Naive B cell (primary cell): Measurements from ENCODE around the gene ZWILCH. TPM values are rescaled to one million over a fixed set of nuclear protein-coding genes. Genes with fewer than 3 reads are reported as not detected.
A peak's percentile ranks its signal among the peaks of the same experiment; 100 is the strongest.
"Not testable (repeated sequence)": the region's sequence is repeated elsewhere in the genome, so short reads cannot be mapped to it uniquely, and the experiment has no call there.

ENCODE experiments used
- ATAC-seq, 2 donors: fragments of 150-1000 bp; cut with Tn5 transposase; 2 replicates each; pipeline ENCODE4 v1.10.0; 2021; ENCODE audit warnings: low read depth in 2 of 2, mild to moderate bottlenecking in 2 of 2, moderate library complexity in 2 of 2
- DNase-seq: peaks from one replicate; pipeline ENCODE4 v3.0.0; 2022
- H3K27ac Mint-ChIP-seq, 6 donors: one replicate each; pipeline ENCODE4 v1.8.0; 2020 to 2022; ENCODE audit warnings: mild to moderate bottlenecking in 6 of 6, mixed read lengths in 6 of 6, moderate library complexity in 5 of 6, inconsistent platforms in 2 of 6
- H3K27me3 Mint-ChIP-seq, 3 donors: one replicate each; pipeline ENCODE4 v1.8.0; 2021 to 2022; ENCODE audit warnings: mixed read lengths in 3 of 3, mild to moderate bottlenecking in 1 of 3
- H3K36me3 Mint-ChIP-seq, 2 donors: one replicate each; pipeline ENCODE4 v1.8.0; 2020 to 2022; ENCODE audit warnings: mixed read lengths in 2 of 2, inconsistent platforms in 1 of 2, mild to moderate bottlenecking in 1 of 2
- H3K4me1 Mint-ChIP-seq, 3 donors: one replicate each; pipeline ENCODE4 v1.8.0; 2020 to 2022; ENCODE audit warnings: mixed read lengths in 3 of 3, inconsistent platforms in 1 of 3, mild to moderate bottlenecking in 1 of 3, moderate library complexity in 1 of 3
- H3K4me3 Mint-ChIP-seq, 8 donors: one replicate each; pipeline ENCODE4 v1.8.0; 2020 to 2022; ENCODE audit warnings: mild to moderate bottlenecking in 8 of 8, mixed read lengths in 8 of 8, moderate library complexity in 8 of 8, inconsistent platforms in 2 of 8
- H3K9me3 Mint-ChIP-seq, 7 donors: one replicate each; pipeline ENCODE4 v1.8.0; 2020 to 2022; ENCODE audit warnings: mixed read lengths in 7 of 7, mild to moderate bottlenecking in 5 of 7, inconsistent platforms in 2 of 7, moderate library complexity in 1 of 7
- polyA plus RNA-seq, 6 donors: library from polyadenylated mRNA; unstranded; fragments of 300-500 nt; fragmentation: Illumina TruSeq; gene quantifications; one replicate each; pipeline ENCODE4 v1.2.3, GENCODE V29; 2021; ENCODE audit warnings: low read depth in 6 of 6

Gene ZWILCH
- polyA plus RNA-seq, 6 donors from 2014 or later = 3.9 to 15.9 (median 10.1) TPM

DNA sequence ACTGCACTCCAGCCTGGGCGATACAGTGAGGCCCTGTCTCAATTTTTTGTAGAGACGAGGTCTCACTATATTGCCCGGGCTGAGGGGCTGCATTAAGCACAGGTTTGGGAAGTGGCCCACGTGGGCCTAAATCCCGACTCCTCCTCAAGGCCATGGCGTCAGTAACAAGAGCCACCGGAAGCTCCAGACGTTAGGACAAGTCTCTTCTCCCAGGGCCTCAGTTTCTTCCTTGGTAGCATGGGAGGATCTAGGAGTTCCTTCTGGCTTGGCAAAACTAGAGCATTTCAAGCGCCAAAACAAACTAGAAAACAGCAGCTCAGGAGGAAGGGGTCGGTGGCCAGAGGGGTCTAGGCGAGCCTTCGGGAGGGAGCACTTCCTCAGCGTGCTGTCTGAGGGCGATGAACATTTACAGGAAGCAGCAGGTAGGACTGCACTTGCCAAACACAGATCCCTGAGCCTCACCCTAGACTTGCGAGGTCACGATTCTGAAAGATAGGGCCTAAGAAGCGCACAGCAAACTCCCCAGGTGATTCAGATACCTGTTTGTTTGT is 8.1 kb upstream of the ZWILCH start:
- peak overlapping the region; percentile 95 to 99 (median 97) for H3K27ac Mint-ChIP-seq
- H3K36me3 Mint-ChIP-seq = peaks cover 10 to 17% of the 10 kb centered on the region in 2 donors
- ATAC-seq (peak; percentile 34), DNase-seq (no peak)
- peak overlapping the region; percentile 94 to 97 (median 95) for H3K4me3 Mint-ChIP-seq
- H3K27me3 Mint-ChIP-seq = no peaks in the 10 kb centered on the region
- H3K9me3 Mint-ChIP-seq = no peaks in the 10 kb centered on the region
- H3K4me1 Mint-ChIP-seq = peaks cover 19 to 40% (median 26%) of the 10 kb centered on the region in 3 donors

DNA sequence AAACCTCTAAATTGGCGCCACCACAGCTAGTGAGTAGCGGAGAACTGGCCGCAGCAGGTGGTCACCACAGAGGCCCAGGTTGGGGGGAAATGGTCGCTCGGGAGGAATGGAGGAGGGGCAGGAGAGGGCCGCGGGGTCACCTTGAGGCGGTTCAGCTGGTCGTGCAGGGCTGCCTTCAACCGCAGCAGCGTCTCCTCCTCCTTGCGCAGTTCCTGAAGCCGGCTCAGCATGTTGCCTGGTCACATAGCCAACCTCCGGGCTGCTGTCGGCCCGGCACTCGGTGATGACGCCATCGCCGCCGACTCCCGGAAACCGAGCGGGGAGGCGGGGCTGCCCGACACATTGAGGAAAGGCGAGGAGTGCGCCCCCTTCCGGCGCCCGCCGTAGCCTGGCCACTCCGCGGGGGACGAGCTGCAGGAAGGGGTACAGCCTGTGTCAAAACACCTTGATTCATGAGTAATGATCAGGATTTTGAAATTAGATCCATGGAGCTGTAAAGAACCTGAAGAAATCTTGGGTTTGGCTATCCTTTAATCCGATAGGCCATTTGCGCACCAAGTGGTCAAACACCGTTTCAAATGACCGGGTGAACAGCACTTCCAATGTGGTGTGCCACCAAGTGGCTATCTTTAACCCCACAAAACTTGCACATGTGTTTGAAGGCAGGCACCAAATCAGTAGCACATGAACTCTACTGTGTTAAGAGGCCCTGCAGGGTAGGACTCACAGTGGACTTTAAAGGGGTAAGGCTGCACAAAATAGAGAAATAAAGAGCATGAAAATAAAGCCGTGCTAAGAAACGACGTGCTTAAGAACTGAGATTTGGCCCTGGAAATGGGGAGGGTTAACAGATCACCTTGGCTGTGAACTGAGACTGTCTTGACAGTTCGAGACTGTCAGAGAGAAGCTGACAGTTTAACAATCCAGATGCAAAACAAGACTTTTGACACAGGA is 7.3 kb upstream of the ZWILCH start, which contains the start of gene SNAPC5:
Gene SNAPC5, minus strand, starts transcription at position 261 of the 954 bp plus-strand sequence. Its CDS starts 31 bp downstream, at position 230.
- no peaks in the 10 kb centered on the region for H3K9me3 Mint-ChIP-seq
- peak; percentile 95 for ATAC-seq
- peak within 1 kb of the TSS; percentile 94 to 97 (median 95) for H3K4me3 Mint-ChIP-seq
- H3K4me1 Mint-ChIP-seq = peaks cover 23 to 45% (median 28%) of the 10 kb centered on the region in 3 donors
- no peaks in the 10 kb centered on the region for H3K27me3 Mint-ChIP-seq
- H3K27ac Mint-ChIP-seq = peak within 1 kb of the TSS; percentile 95 to 99 (median 97)
- DNase-seq = peak; percentile 97
- H3K36me3 Mint-ChIP-seq = peaks cover 9 to 20% of the 10 kb centered on the region in 2 donors

DNA sequence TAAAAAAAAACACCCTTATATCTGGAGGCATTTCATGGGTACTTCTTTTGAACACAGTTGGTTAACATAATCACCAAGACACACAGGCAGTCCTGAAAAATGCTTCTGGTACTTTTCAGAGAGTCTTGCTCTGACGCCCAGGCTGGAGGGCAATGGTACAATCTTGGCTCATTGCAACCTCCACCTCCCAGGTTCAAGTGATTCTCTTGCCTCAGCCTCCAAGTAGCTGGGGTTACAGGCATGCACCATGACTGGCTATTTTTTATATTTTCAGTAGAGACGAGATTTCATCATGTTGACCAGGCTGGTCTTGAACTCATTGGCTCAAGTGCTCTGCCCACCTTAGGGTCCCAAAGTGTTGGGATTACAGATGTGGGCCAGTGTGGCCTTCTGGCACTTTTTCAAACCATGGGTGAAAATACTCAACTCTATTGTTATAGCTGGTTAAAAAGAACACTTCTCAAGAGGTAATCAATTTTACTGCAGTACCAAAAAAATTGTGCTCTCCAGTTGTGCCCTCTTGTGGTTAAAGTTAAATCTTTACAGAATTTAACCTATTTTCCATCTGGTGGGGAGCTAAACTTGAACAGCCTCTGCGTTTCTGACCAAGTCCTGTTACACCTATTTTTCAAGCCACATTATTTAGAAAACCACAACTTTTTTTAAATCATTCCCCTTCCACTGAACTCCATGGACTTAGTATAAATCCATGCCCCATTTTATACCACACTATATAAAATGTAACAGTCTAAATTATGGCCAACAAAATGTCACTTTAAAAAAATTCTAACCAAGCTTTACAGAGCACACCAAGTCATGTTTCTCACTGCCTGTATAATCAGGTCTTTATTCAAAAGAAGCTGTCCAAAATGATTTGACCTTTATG is 6.4 kb upstream of the ZWILCH start:
- Mint-ChIP-seq H3K27me3 (no peaks in the 10 kb centered on the region), H3K27ac (peak overlapping the region in 5 of 6 donors; percentile 24 to 99 (median 95)), H3K4me3 (peak overlapping the region in 3 of 8 donors; percentile 41 to 97 (median 95)), H3K4me1 (peaks cover 31 to 55% (median 34%) of the 10 kb centered on the region in 3 donors), H3K9me3 (no peaks in the 10 kb centered on the region), H3K36me3 (peaks cover 7 to 22% of the 10 kb centered on the region in 2 donors)
- DNase-seq (peak; percentile 29), ATAC-seq (no peak)

DNA sequence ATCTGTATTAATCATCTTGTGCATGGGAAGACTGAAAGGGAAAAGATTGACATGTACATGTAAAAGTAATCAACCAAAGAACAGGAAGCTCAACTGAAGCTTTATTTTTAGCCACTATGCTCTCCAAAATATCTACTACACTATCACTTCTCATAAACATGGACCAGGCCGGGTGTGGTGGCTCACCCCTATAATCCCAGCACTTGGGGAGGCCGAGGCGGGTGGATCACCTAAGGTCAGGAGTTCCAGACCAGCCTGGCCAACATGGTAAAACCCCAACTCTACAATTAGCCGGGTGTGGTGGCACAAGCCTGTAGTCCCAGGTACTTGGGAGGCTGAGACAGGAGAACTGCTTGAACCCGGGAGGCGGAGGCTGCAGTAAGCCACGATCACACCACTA is 4.8 kb upstream of the ZWILCH start:
- peak overlapping the region in 1 of 8 donors; percentile 95 for H3K4me3 Mint-ChIP-seq

DNA sequence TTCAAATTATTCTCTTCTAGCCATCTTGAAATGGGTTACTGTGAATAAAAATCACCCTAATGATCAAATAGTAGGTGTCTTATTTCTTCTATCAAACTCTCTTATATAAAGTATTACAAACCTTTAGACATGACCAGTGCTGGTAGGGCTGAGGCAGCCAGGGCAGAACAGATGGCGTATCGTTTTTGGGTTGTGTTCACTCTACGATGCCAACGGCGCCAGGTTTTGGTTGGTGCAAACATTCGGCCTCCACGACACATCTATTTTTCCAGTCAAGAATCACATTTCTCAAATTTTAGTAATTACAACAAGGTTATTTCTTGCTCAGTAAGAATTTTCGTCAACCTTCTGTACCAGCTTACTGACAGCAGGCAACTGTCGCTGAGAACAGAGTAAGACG is 2.6 kb upstream of the ZWILCH start:
- peaks cover 37 to 53% (median 45%) of the 10 kb centered on the region in 3 donors for H3K4me1 Mint-ChIP-seq
- H3K36me3 Mint-ChIP-seq = peaks cover 8 to 22% of the 10 kb centered on the region in 2 donors
- no peaks in the 10 kb centered on the region for H3K27me3 Mint-ChIP-seq
- no peaks in the 10 kb centered on the region for H3K9me3 Mint-ChIP-seq
- H3K4me3 Mint-ChIP-seq = peak overlapping the region in 6 of 8 donors; percentile 61 to 100 (median 90)
- no peak for DNase-seq
- no peak for ATAC-seq
- peak overlapping the region in 2 of 6 donors; percentile 29 to 36 for H3K27ac Mint-ChIP-seq

More for the DNA sequence above, 4.8 kb upstream of the ZWILCH start:
- peaks cover 8 to 22% of the 10 kb centered on the region in 2 donors for H3K36me3 Mint-ChIP-seq
- H3K27me3 Mint-ChIP-seq, H3K9me3 Mint-ChIP-seq, ATAC-seq, DNase-seq: not testable (repeated sequence)
- H3K4me1 Mint-ChIP-seq = peaks cover 38 to 60% (median 44%) of the 10 kb centered on the region in 3 donors
- peak overlapping the region in 1 of 6 donors; percentile 15 for H3K27ac Mint-ChIP-seq

DNA sequence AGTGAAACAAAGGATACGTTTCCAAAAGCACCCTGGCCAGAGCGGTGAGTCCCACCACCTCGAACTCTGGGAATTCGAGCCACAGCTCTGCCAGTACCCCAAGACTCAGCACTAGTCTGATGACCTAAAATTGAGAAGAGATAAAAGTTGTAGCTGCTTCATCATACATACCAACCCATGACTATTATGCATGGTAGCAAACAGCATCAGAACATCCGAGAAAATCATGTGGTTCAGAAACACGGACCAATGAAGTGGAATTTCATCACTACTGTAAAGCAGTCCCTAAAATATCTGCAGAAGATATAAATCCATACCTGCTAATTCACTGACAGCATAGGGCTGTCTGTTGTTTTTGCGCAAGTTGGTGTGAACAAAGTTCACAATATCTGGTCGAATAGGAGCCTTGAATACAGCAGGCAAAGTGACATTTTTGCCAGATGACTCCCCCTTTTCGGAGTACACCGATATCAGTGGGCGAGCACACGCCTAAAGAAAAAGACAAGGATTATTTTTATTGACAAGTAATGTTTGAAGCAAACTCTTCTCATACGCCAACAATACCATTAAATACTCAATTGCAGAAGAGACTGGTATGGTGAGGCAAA is 2.0 kb upstream of the ZWILCH start:
- peaks cover 8 to 22% of the 10 kb centered on the region in 2 donors for H3K36me3 Mint-ChIP-seq

DNA sequence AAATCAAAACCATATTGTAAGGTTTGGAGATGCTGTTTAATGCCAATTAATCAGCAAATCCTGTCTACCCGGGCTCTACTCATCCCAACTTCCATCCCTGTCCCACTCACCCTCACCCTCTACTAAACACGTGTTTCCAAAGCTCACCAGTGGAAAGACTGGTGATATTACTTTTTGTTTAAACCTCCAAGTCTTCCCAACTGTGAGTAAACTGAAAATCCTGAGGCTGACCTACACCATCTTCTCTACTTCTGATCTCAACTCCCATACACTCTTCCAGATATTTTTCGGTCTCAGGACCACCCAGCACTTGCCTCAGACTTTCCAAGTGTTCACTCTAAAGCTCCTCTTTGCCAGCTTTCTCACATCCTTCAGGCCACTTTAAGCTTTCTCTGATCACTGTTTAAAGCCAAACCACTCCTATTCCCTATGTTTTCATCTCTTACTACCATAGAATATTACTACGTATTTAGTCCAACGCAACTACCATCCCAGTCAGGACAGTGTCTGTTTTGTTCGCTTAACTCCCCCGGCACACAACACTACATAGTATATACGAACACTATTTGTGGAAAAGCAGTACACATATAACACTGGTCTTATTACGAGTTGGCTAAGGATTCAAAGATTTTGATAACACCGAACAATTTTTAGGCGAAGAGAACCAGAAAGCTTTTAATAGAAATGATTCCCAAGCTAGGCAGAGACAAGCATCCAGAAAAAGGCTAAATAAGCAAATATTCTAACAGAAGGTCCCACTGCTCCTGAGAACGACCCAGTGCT is 1.2 kb upstream of the ZWILCH start:
- ATAC-seq (no peak), DNase-seq (no peak)
- peak overlapping the region; percentile 84 to 100 (median 99) for H3K4me3 Mint-ChIP-seq
- H3K27me3 Mint-ChIP-seq = no peaks in the 10 kb centered on the region
- no peaks in the 10 kb centered on the region for H3K9me3 Mint-ChIP-seq
- H3K4me1 Mint-ChIP-seq = peaks cover 30 to 45% (median 40%) of the 10 kb centered on the region in 3 donors
- peak overlapping the region; percentile 91 to 100 (median 100) for H3K27ac Mint-ChIP-seq
- peaks cover 8 to 22% of the 10 kb centered on the region in 2 donors for H3K36me3 Mint-ChIP-seq

More for the DNA sequence above, 2.0 kb upstream of the ZWILCH start:
- ATAC-seq, H3K27me3 Mint-ChIP-seq, DNase-seq, H3K9me3 Mint-ChIP-seq: not testable (repeated sequence)
- Mint-ChIP-seq H3K4me3 (peak overlapping the region; percentile 84 to 100 (median 99)), H3K4me1 (peaks cover 31 to 46% (median 40%) of the 10 kb centered on the region in 3 donors), H3K27ac (peak overlapping the region in 4 of 6 donors; percentile 83 to 100 (median 93))

DNA sequence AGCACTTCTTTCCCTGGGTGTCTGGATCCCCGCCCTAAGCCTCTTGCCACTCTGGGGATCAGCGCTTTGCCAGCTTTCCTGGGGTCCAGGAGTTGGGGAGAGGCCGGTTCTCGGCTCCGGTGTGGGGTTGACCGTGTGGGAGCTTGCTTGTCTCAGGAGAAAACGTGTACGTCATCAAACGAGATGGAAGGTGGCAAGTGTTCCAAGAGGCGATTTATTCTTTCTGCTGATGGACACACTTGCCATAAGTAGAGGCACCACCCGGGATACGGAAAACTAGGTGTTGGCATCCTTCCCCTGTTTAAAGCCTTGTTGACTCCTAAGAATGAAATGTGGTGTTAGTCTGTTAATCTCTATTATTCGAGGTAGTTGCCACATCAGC is 295 bp downstream of the ZWILCH start:
- H3K4me1 Mint-ChIP-seq = peaks cover 26 to 42% (median 35%) of the 10 kb centered on the region in 3 donors
- peaks cover 8 to 15% of the 10 kb centered on the region in 2 donors for H3K36me3 Mint-ChIP-seq
- ATAC-seq (peak; percentile 4 to 6), DNase-seq (no peak)
- peak overlapping the region; percentile 91 to 100 (median 100) for H3K27ac Mint-ChIP-seq
- H3K27me3 Mint-ChIP-seq = no peaks in the 10 kb centered on the region
- no peaks in the 10 kb centered on the region for H3K9me3 Mint-ChIP-seq
- H3K4me3 Mint-ChIP-seq = peak overlapping the region; percentile 84 to 100 (median 99)

DNA sequence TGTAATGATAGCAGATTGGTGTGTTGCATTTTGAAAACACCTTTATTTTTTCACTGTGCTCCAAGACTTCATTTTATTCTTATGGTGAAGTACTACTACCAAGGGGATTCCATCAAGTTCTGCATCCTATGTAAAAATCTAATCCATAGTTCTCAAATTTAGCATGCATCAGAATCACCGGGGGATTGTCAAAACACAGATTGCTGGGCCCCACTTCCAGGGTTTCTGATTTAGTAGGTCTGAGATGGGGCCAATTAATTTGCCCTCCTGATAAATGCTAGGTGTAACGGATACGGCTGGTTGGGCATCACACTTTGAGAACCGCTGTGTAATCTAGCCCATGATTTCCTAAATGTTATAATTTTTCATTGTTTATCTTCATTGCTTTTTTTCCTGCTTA is 692 bp downstream of the ZWILCH start:
- H3K4me3 Mint-ChIP-seq = peak overlapping the region; percentile 84 to 100 (median 99)
- H3K27me3 Mint-ChIP-seq = no peaks in the 10 kb centered on the region
- no peak for DNase-seq
- H3K36me3 Mint-ChIP-seq = peaks cover 8 to 13% of the 10 kb centered on the region in 2 donors
- no peak for ATAC-seq
- H3K4me1 Mint-ChIP-seq = peaks cover 26 to 40% (median 34%) of the 10 kb centered on the region in 3 donors
- H3K9me3 Mint-ChIP-seq = no peaks in the 10 kb centered on the region
- peak overlapping the region; percentile 91 to 100 (median 100) for H3K27ac Mint-ChIP-seq

DNA sequence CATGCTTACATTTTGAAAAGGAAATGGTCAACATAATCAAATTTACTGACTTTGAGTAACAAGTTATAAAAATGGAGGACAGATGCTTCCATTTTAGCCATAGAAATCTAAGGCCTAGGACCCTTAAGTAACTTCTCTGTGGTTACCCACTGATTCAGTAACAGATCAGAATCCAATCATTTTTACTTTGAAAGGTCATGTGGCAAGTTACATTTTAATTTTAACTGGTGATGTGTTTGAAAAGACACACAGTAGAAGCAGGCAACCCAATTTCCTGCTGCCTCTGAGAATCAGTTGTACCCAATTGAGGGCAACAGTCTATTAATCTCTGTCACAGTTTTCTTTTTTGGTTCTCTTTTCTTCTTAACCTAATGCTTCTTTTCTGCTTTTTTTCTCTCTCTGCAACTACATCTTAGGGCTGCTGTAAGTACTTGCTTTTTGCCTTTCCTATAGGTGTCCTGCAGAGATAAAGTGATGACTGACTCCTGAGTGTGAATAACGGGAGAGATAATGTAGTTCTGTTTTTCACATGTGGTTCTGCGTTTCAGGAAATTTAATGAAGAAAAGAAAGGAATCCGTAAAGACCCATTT is 3.3 kb downstream of the ZWILCH start:
- H3K9me3 Mint-ChIP-seq = no peaks in the 10 kb centered on the region
- no peak overlapping the region for H3K27ac Mint-ChIP-seq
- DNase-seq = no peak
- no peaks in the 10 kb centered on the region for H3K27me3 Mint-ChIP-seq
- H3K4me3 Mint-ChIP-seq = peak overlapping the region in 2 of 8 donors; percentile 21 to 80
- H3K36me3 Mint-ChIP-seq = peaks cover 7 to 8% of the 10 kb centered on the region in 2 donors
- no peak for ATAC-seq
- peaks cover 20 to 29% (median 25%) of the 10 kb centered on the region in 3 donors for H3K4me1 Mint-ChIP-seq

DNA sequence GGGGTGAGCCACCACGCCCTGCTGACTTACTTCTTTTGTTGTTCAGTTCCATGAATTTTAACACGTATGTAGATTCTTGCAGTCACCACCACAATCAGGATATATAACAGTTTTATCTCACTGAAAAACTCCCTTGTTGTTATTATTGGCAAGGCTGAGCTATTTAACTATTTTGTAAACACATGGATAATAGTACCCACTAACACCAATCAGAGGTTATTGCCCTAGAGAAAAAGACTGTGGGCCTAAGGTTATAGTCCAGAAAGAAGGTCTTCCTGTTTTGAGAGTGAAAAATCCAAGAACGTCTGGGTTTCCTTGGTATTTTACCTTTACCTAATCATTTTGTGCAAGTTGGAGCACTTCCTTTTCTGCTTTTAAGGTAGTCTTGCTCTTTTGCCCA is 9.5 kb downstream of the ZWILCH start:
- Mint-ChIP-seq H3K27ac (no peak overlapping the region), H3K27me3 (no peaks in the 10 kb centered on the region), H3K9me3 (no peaks in the 10 kb centered on the region)

More for the DNA sequence above, 9.5 kb downstream of the ZWILCH start:
- DNase-seq (no peak), ATAC-seq (no peak)
- H3K4me3 Mint-ChIP-seq = no peak overlapping the region
- no peaks in the 10 kb centered on the region for H3K4me1 Mint-ChIP-seq
- H3K36me3 Mint-ChIP-seq = peaks cover 7 to 17% of the 10 kb centered on the region in 2 donors
